NAMALWA (cell line): ENCODE measurements around the gene ATP2B3.
"Not testable (repeated sequence)": the region's sequence is repeated elsewhere in the genome, so short reads cannot be mapped to it uniquely, and the experiment has no call there.

ENCODE experiments used
- DNase-seq: peaks from one replicate; pipeline ENCODE4 v3.0.0-alpha.2; 2015; ENCODE audit warnings: low spot score

ATP2B3 gene

GRCh38 chrX:153595859-153596857 is 78.7 kb downstream of the ATP2B3 start:
- no peak for DNase-seq

GRCh38 chrX:153596981-153597750 is 79.7 kb downstream of the ATP2B3 start:
- DNase-seq = no peak

- peak; percentile 39 for DNase-seq
Measured at GRCh38 chrX:153598541-153599191, 81.2 kb downstream of the ATP2B3 start, which contains the start of gene CCNQ. TSS of gene CCNQ (minus strand) at chrX:153599139. CDS start at chrX:153599073, 66 bp downstream.

GRCh38 chrX:153599192-153600031 is 82.0 kb downstream of the ATP2B3 start:
- DNase-seq = peak; percentile 90

GRCh38 chrX:153600032-153600373 is 82.6 kb downstream of the ATP2B3 start:
- DNase-seq = no peak

- no peak for DNase-seq
Measured at GRCh38 chrX:153600921-153601320, 83.5 kb downstream of the ATP2B3 start.

- no peak for DNase-seq
Measured at GRCh38 chrX:153601511-153602110, 84.2 kb downstream of the ATP2B3 start.

GRCh38 chrX:153602601-153603000 is 85.2 kb downstream of the ATP2B3 start:
- DNase-seq = no peak

GRCh38 chrX:153603131-153603656 is 85.8 kb downstream of the ATP2B3 start:
- no peak for DNase-seq

GRCh38 chrX:153604666-153605380 is 87.4 kb downstream of the ATP2B3 start:
- not testable (repeated sequence) for DNase-seq

- no peak for DNase-seq
Measured at GRCh38 chrX:153606503-153606902, 89.1 kb downstream of the ATP2B3 start.

GRCh38 chrX:153608376-153608775 is 90.9 kb downstream of the ATP2B3 start:
- no peak for DNase-seq

GRCh38 chrX:153608806-153609205 is 91.4 kb downstream of the ATP2B3 start:
- no peak for DNase-seq

- peak; percentile 70 for DNase-seq
Measured at GRCh38 chrX:153609917-153610835, 92.7 kb downstream of the ATP2B3 start.

- DNase-seq = no peak
Measured at GRCh38 chrX:153610836-153611213, 93.4 kb downstream of the ATP2B3 start.

GRCh38 chrX:153611298-153612095 is 94.1 kb downstream of the ATP2B3 start:
- DNase-seq = no peak

GRCh38 chrX:153612413-153612812 is 95.0 kb downstream of the ATP2B3 start:
- DNase-seq = no peak

- DNase-seq = no peak
Measured at GRCh38 chrX:153614818-153615217, 97.4 kb downstream of the ATP2B3 start.
